GM21515 (cell line): ENCODE data around the gene PLCXD1.
"Not testable (repeated sequence)": the region's sequence is repeated elsewhere in the genome, so short reads cannot be mapped to it uniquely, and the experiment has no call there.

Experiments
- ATAC-seq: cut with Tn5 transposase; IDR thresholded peaks from one replicate; pipeline ENCODE4 v1.9.1; 2021; ENCODE audit not compliant: unreplicated experiment

Gene PLCXD1

DNA sequence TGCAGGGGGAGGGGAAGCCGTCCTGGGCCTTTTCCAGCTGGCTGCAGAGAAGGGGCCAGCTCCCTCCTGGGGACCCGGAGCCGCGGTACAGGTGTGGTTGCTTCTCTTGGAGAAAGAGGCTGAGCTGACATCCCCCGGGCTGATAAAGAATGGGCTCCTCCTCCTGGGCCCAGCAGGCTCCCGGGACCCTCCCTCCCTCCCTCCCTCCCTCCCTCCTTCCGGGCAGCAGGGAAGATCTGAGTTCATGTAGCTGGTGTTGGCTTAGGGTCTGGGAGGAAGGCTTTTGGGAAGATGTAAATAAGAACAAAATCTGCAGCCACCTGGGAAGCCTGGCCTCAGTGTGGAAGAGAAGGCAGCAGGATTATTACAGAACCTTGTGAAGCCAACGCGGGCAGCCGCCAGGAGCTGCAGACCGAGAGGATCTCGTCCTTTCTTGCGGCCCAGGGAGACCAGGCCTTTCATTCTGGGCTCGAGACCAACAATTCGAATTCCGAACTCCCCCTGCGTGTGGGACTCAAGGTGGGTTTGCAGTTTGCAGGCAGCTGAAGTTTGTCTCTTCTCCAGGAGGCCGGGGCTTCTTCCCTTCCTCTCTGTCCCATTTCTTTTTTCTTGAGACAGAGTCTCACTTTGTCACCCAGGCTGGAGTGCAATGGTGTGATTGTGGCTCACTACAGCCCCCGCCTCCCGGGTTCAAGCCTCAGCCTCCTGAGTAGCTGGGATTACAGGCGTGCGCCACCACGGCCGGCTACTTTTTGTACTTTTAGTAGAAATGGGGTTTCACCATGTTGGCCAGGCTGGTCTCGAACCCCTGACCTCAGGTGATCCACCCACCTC lies at the start of gene PLCXD1:
Gene PLCXD1, plus strand, starts transcription at position 216 of the 834 bp plus-strand sequence. CDS start 2,807 bp downstream, outside the sequence.
- ATAC-seq = no peak

DNA sequence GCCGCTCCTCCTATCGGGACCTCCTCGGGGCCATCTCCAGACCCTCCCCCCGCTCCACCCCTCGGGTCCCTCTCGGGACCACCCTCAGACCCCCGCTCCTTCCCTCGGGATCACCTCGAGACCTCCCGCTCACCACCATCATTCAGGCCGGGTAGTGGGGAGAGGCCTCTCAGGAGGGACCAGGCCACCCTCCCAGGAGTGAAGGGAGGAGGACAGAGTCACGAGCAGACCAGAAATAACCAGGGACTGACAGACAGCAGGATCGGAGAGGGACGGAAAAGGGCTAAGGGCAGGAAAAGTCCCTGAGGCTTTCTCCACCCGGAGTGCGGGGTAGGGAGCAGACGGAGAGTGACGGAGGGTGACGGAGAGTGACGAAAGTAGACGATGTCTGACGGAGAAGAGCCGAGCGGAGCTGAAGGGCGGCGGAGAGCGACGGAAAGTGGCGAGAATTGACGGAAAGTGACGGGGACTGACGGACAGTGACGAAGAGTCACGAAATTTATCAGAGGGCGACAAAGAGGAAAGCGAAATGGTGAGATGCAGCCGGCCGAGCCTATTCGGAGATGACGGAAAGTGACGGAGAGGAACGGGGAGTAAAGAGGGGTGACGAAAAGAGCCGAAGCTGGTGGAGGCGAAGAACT lies 49.4 kb upstream of the PLCXD1 start:
- ATAC-seq = peak; percentile 96

- peak; percentile 15 for ATAC-seq
These were observed 48.9 kb upstream of the PLCXD1 start for GRCh38 chrX:232278-232655.

GRCh38 chrX:236201-236600 lies 45.0 kb upstream of the PLCXD1 start:
- ATAC-seq = not testable (repeated sequence)

DNA sequence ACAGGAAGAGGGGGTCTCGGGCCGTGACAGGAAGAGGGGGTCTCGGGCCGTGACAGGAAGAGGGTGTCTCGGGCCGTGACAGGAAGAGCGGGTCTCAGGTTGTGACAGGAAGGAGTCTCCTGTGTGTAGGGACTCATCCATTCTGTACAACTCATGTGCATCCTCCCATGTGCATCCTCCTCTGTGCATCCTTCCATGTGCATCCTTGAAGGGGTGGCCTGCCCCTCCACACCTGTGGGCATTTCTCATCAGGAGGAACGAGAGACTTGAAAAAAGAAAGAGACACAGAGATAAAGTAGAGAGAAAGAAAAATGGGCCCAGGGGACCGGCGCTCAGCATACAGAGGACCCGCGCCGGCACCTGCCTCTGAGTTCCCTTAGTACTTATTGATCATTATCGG lies 30.2 kb upstream of the PLCXD1 start:
- no peak for ATAC-seq

DNA sequence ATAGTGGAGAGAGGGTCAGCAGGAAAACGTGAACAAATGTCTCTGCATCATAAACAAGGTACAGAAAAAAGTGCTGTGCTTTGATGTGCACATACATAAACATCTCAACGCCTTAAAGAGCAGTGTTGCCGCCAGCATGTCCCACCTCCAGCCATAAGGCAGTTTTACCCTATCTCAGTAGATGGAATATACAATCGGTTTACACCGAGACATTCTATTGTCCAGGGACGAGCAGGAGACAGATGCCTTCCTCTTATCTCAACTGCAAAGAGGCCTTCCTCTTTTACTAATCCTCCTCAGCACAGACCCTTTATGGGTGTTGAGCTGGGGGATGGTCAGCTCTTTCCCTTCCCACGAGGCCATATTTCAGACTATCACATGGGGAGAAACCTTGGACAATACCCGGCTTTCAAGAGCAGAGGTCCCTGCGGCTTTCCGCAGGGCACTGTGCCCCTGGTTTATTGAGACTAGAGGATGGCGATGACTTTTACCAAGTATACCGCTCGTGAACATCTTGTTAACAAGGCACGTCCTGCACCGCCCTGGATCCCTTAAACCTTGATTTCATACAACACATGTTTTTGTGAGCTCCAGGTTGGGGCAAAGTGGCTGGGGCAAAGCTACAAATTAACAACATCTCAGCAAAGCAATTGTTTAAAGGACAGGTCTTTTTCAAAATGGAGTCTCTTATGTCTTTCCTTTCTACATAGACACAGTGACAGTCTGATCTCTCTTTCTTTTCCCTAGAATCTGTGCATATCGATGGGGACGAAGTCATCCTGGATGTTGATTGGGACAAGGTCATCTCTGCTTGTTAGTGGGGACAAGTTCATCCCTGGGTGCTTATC lies 29.6 kb upstream of the PLCXD1 start:
- not testable (repeated sequence) for ATAC-seq

GRCh38 chrX:252244-252956 lies 28.8 kb upstream of the PLCXD1 start:
- ATAC-seq = no peak

- ATAC-seq = no peak
These were observed 28.3 kb upstream of the PLCXD1 start for GRCh38 chrX:252957-253291.

DNA sequence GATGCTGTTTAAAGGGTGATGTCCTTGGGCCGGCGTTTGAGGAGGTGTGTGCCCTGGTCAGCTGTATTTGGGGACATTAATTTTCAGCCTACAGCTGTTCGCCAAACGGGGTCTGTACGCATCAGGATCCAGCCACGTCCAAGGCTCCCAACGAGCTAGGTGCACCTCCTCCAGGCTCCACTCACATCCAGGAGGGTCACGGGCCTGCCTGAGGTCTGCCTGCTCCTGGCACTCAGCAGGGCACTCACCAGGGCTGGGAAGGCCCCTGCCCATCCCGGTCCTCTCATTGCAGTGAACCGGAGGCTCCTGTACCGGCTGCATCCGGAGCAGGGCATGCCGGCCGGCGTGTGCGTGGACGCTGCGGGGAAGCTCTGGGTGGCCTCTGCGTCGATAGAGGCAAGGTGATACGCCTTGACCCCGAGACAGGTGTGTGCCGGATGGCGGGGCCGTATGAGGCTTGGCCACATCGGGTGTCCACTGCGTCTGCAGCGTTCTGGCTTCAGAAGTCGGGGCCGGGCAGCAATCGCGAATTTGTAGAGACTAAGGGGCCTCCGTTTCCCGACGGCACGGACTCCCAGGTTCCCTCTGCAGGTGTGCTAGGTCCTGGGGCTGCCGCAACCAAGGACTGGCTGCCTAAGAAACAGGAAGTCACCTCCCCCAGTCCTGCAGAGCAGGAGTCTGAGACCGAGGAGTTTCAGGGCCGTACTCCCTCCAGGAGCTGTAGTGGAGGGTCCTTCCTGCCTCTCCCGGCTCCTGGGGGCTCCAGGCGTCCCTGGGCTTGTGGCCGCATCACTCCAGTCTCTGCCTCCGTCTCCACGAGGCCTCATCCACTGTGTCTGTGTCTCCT lies 27.5 kb upstream of the PLCXD1 start:
- no peak for ATAC-seq

GRCh38 chrX:254630-255215 lies 26.5 kb upstream of the PLCXD1 start:
- ATAC-seq = no peak

- ATAC-seq = no peak
These were observed 25.3 kb upstream of the PLCXD1 start for GRCh38 chrX:255923-256331.

- ATAC-seq = not testable (repeated sequence)
These were observed 24.1 kb upstream of the PLCXD1 start for GRCh38 chrX:257054-257453.

- no peak for ATAC-seq
These were observed 23.4 kb upstream of the PLCXD1 start for GRCh38 chrX:257681-258289.

- no peak for ATAC-seq
These were observed 22.7 kb upstream of the PLCXD1 start for GRCh38 chrX:258291-259040.

GRCh38 chrX:259692-260355 lies 21.4 kb upstream of the PLCXD1 start:
- no peak for ATAC-seq

DNA sequence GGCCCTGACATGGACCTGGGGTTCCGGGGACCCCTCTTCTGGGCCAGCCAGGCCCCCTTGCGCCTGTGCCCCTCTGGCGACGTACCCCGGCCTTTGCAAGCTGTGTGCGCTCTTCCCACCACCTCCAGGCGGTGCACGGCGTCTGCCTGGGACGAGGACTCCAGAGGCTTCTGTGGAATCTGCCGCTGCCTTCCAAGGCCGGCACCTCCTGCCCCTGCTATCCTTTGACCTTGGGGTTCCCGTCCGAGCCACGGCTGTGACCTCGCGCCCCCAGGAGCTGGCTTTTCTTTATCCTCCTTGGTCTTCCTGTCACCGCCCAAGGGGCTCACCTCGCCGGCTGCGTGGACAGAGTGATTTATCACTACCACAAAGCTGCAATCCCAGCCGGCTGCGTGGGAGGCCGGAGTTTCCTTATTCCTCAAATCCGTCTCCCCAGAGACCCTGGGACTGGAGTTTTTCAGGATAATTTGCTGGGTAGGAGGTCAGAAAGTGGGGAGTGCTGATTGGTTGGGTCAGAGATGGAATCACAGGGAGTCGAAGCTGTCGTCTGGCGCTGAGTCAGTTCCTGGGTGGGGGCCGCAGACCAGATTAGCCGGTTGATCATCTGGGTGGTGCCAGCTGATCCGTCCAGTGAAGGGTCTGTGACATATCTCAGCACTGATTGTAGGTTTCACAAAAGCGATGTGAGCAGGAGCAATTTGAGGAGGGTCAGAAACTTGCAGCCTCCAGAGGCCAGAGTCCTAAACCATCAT lies 19.8 kb upstream of the PLCXD1 start:
- no peak for ATAC-seq

- no peak for ATAC-seq
These were observed 19.2 kb upstream of the PLCXD1 start for GRCh38 chrX:261919-262352.
